Endothelial cell of umbilical vein (primary cell): ENCODE data around the gene PNLIPRP2. TPM values are rescaled to one million over a fixed set of nuclear protein-coding genes. Genes with fewer than 3 reads are reported as not detected.

Source experiments
- BruUV-seq: library from RNA; stranded (reverse); fragments of 400-500 nt; replicated peaks from 2 replicates; lab custom pipeline; 2021; lab: Mats Ljungman, UMichigan
- CTCF ChIA-PET: fragments of 300-600, 350-600 bp; sonication (Branson Sonifier 250); formaldehyde crosslinking; loops from one replicate; lab custom pipeline; 2021; ENCODE audit warnings: antibody characterized with exemption, inconsistent platforms; lab: Charles Lee
- POLR2A ChIA-PET: fragments of 300-600, 350-600 bp; sonication (Branson Sonifier 250); formaldehyde crosslinking; loops from one replicate; lab custom pipeline; 2021; ENCODE audit warnings: antibody characterized with exemption, inconsistent platforms; lab: Charles Lee
- DNase-seq: peaks from one replicate; pipeline ENCODE4 v3.0.0-alpha.2; 2011; ENCODE audit warnings: low read depth, low spot score
- FAIRE-seq: peaks from 2 replicates; lab custom pipeline; 2011; peaks lifted over from hg19 to GRCh38; lab: Jason Lieb, UNC
- H2AFZ ChIP-seq: 2 replicates; pipeline ENCODE4 v1.6.0; 2012; ENCODE audit warnings: low read depth, low read length, control low read depth, inconsistent platforms
- H3K27ac ChIP-seq: 2 replicates; pipeline ENCODE4 v1.5.1; 2011; ENCODE audit warnings: low read depth, mild to moderate bottlenecking, control low read depth, low read length, moderate library complexity; ENCODE audit not compliant: insufficient read depth
- H3K27me3 ChIP-seq, 2 experiments: 2 replicates each; pipeline versions ENCODE4 v1.6.0 to v1.6.1; 2011; ENCODE audit warnings: low read length in 2 of 2, mixed read lengths in 1 of 2; ENCODE audit not compliant: control insufficient read depth in 2 of 2, insufficient read depth in 2 of 2
- H3K36me3 ChIP-seq, 2 experiments: 2 replicates in 1 of 2; 3 replicates in 1 of 2; pipeline ENCODE4 v1.5.1; 2011; ENCODE audit warnings: low read length in 2 of 2, mild to moderate bottlenecking in 1 of 2, moderate library complexity in 1 of 2; ENCODE audit not compliant: control insufficient read depth in 2 of 2, insufficient read depth in 2 of 2; ENCODE audit errors: extremely low read depth in 1 of 2
- H3K4me1 ChIP-seq: 3 replicates; pipeline ENCODE4 v1.5.1; 2011; ENCODE audit warnings: mild to moderate bottlenecking, low read length; ENCODE audit not compliant: control insufficient read depth, insufficient read depth; ENCODE audit errors: extremely low read depth
- H3K4me2 ChIP-seq: 2 replicates; pipeline ENCODE4 v1.6.1; 2011; ENCODE audit warnings: low read length, control low read depth, mixed read lengths; ENCODE audit not compliant: insufficient read depth
- H3K4me3 ChIP-seq, 3 experiments: fragments of 200-600 bp in 1 of 3; sonication (generic), shearing (Covaris generic) in 1 of 3; replicated peaks in 1 of 3; 2 replicates each; pipeline ENCODE4 v1.5.1; 2011 to 2016; ENCODE audit warnings: control low read depth in 3 of 3, low read length in 3 of 3, mild to moderate bottlenecking in 2 of 3, inconsistent platforms in 1 of 3, low read depth in 1 of 3, moderate library complexity in 1 of 3; ENCODE audit not compliant: insufficient read depth in 1 of 3
- H3K79me2 ChIP-seq: 2 replicates; pipeline ENCODE4 v1.6.0; 2012; ENCODE audit warnings: low read length, inconsistent platforms; ENCODE audit not compliant: control insufficient read depth, insufficient read depth
- H3K9ac ChIP-seq: replicated peaks from 2 replicates; pipeline ENCODE3; 2011; ENCODE audit warnings: low read length, control low read depth; ENCODE audit not compliant: insufficient read depth; ENCODE audit errors: extremely low read depth
- H3K9me1 ChIP-seq: replicated peaks from 3 replicates; pipeline ENCODE4 v1.6.0; 2011; ENCODE audit warnings: mild to moderate bottlenecking, low read length; ENCODE audit not compliant: control insufficient read depth, insufficient read depth; ENCODE audit errors: extremely low read depth
- H3K9me3 ChIP-seq: replicated peaks from 2 replicates; pipeline ENCODE4 v1.5.1; 2012; ENCODE audit warnings: low read length, inconsistent platforms; ENCODE audit not compliant: control insufficient read depth, insufficient read depth
- H4K20me1 ChIP-seq: replicated peaks from 2 replicates; pipeline ENCODE3; 2011; ENCODE audit warnings: mild to moderate bottlenecking, low read length; ENCODE audit not compliant: control insufficient read depth, insufficient read depth; ENCODE audit errors: extremely low read depth
- FOS ChIP-seq: IDR thresholded peaks from 2 replicates; pipeline ENCODE4 v1.6.1; 2011; ENCODE audit warnings: mild to moderate bottlenecking, low read length, moderate library complexity, borderline replicate concordance; ENCODE audit not compliant: insufficient read depth
- GATA2 ChIP-seq: IDR thresholded peaks from 2 replicates; pipeline ENCODE4 v1.7.0; 2011; ENCODE audit warnings: low read depth, mild to moderate bottlenecking, moderate library complexity, mixed read lengths, low read length; ENCODE audit not compliant: insufficient read length, insufficient read depth
- POLR2A ChIP-seq: IDR thresholded peaks from 2 replicates; pipeline ENCODE4 v1.6.1; 2012; ENCODE audit warnings: low read depth, mild to moderate bottlenecking, control low read depth, low read length
- POLR2AphosphoS5 ChIP-seq: IDR thresholded peaks from 2 replicates; pipeline ENCODE4 v1.6.1; 2012; ENCODE audit warnings: low read depth, mild to moderate bottlenecking, control low read depth, low read length, moderate library complexity; ENCODE audit not compliant: insufficient read depth
- dilution Hi-C: fragments of 300-500 bp; cut with MboI; formaldehyde crosslinking; loops from one replicate; pipeline ENCODE4 v1.15.0; 2019; ENCODE audit warnings: low sequenced_read_pairs; ENCODE audit not compliant: extremely low pct_ligation_motif_present
- intact Hi-C: fragments of 100-400 bp; cut with micrococcal nuclease; formaldehyde crosslinking; loops from one replicate; pipeline ENCODE4 v1.10.0; 2022
- polyA plus RNA-seq, 4 experiments: library from polyadenylated mRNA; depleted of rRNA in 3 of 4; stranded (reverse) in 3 of 4; unstranded in 1 of 4; fragments of >200 nt; gene quantifications; 2 replicates each; pipeline versions ENCODE4 v1.2.1 to v1.2.3, GENCODE V29; 2011 to 2012; ENCODE audit warnings: missing spikeins in 1 of 4
- total RNA-seq: library from RNA; stranded (reverse); gene quantifications from 2 replicates; pipeline ENCODE4 v1.2.3, GENCODE V29; 2021
- TF ChIP-seq, protein P1 (sequence below): IDR thresholded peaks from 2 replicates; pipeline ENCODE4 v1.6.1; 2011; ENCODE audit not compliant: insufficient read depth, insufficient read length
- TF ChIP-seq, protein P2 (sequence below), 2 donors: IDR thresholded peaks; 1 replicate in 1 of 2; 2 replicates in 1 of 2; pipeline ENCODE4 v1.5.1; 2011; ENCODE audit warnings: low read length in 2 of 2, mild to moderate bottlenecking in 2 of 2, moderate library complexity in 2 of 2, control low read depth in 1 of 2, inconsistent platforms in 1 of 2, low read depth in 1 of 2; ENCODE audit not compliant: insufficient read depth in 1 of 2; ENCODE audit errors: extremely low read depth in 1 of 2

Gene PNLIPRP2
- total and polyA plus RNA-seq, 2 donors (not counting 3 experiments of a cell fraction or from before 2014, with no cell fraction given), result not detected

- H3K4me3 ChIP-seq, result no peak overlapping the region
- no peak for FAIRE-seq
- POLR2A ChIA-PET, result no interaction called here
- no peak overlapping the region for H3K9ac ChIP-seq
- no peak overlapping the region for H2AFZ ChIP-seq
- H3K4me1 ChIP-seq, result no peaks in the 10 kb centered on the region
- intact Hi-C loops (loop anchor here (5.0 kb wide), 1 partner anchor 1402 kb away; no protein-coding TSS in a partner anchor), dilution Hi-C loops (no loop called here)
- H3K79me2 ChIP-seq, result no peaks in the 10 kb centered on the region
- no peak for TF ChIP-seq POLR2A
- TF ChIP-seq, protein P1, sequence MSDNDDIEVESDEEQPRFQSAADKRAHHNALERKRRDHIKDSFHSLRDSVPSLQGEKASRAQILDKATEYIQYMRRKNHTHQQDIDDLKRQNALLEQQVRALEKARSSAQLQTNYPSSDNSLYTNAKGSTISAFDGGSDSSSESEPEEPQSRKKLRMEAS, result no peak
- no peak for TF ChIP-seq GATA2
- no peak for TF ChIP-seq POLR2AphosphoS5
- TF ChIP-seq, protein P2, sequence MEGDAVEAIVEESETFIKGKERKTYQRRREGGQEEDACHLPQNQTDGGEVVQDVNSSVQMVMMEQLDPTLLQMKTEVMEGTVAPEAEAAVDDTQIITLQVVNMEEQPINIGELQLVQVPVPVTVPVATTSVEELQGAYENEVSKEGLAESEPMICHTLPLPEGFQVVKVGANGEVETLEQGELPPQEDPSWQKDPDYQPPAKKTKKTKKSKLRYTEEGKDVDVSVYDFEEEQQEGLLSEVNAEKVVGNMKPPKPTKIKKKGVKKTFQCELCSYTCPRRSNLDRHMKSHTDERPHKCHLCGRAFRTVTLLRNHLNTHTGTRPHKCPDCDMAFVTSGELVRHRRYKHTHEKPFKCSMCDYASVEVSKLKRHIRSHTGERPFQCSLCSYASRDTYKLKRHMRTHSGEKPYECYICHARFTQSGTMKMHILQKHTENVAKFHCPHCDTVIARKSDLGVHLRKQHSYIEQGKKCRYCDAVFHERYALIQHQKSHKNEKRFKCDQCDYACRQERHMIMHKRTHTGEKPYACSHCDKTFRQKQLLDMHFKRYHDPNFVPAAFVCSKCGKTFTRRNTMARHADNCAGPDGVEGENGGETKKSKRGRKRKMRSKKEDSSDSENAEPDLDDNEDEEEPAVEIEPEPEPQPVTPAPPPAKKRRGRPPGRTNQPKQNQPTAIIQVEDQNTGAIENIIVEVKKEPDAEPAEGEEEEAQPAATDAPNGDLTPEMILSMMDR (IDR thresholded peaks at IDR 0.05; ENCODE audit: extremely low read depth in 1 of 2, insufficient read depth in 1 of 2, low read depth in 1 of 2, low read length in 2 of 2), result no peak
- TF ChIP-seq FOS, result no peak
- H3K27ac ChIP-seq, result no peak overlapping the region
- H3K9me1 ChIP-seq, result no peaks in the 10 kb centered on the region
- no TSS peak for BruUV-seq
- CTCF ChIA-PET, result no interaction called here
- no peaks in the 10 kb centered on the region for H4K20me1 ChIP-seq
- H3K4me2 ChIP-seq, result no peak overlapping the region
- H3K27me3 ChIP-seq, result no peaks in the 10 kb centered on the region
- H3K9me3 ChIP-seq, result no peaks in the 10 kb centered on the region
- DNase-seq, result no peak
- no peaks in the 10 kb centered on the region for H3K36me3 ChIP-seq
These were observed 43.9 kb downstream of the PNLIPRP2 start for GRCh38 chr10:116664631-116665030.
